ENCODE results near the gene CERS1.

CERS1 gene

GRCh38 chr19:18849838-18850400 is 46.0 kb downstream of the CERS1 start:
- TF ChIP-seq CTCF (conservative IDR thresholded peaks at IDR 0.05) = no peak

DNA sequence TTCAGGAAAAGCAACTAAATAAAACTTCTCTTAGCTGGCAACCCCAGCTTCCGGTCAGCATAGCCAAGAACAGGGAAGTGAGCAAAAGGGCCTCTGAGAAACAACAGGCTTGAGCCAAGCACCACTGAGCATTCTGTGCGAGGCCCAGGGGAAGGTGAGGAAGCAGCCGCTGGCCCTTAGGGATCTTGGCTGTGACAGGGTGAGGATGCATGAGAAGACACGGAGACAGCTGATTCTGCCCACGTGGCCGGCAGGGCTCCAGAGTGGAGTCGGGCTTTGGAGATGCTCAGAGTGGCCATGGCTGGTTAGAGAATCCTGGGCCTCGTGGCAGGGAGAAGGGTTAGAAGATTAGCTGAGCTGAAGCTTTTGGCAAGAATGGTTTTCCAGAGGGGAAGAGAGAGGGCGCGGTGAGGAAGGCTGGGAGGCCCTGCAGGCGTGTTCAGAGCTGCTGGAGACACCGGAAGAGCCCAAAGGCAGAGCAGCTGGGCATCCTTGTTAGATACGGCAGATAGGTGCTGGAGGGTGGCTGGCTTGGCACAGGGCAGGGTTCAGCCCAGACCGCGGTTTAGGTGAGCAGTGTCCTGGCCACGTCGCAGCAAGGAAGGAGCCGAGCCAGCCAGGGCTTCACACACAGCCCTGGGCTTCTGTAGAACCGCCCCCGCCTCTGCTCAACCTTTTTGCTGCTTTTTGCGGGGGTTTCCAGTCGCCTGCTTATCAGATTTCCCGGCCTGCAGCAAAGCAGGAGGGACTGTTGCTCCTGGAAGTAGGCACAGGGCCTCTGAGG is 46.9 kb downstream of the CERS1 start:
- no peak for TF ChIP-seq CTCF (conservative IDR thresholded peaks at IDR 0.05)
- peak overlapping the region; percentile 99 for H3K27ac ChIP-seq

More at GRCh38 chr19:18849838-18850400, 46.0 kb downstream of the CERS1 start:
- H3K27ac ChIP-seq = peak overlapping the region; percentile 99

GRCh38 chr19:18847549-18848463 is 48.2 kb downstream of the CERS1 start:
- H3K27ac ChIP-seq = peak overlapping the region; percentile 99
- TF ChIP-seq CTCF (conservative IDR thresholded peaks at IDR 0.05) = peak; percentile 75

DNA sequence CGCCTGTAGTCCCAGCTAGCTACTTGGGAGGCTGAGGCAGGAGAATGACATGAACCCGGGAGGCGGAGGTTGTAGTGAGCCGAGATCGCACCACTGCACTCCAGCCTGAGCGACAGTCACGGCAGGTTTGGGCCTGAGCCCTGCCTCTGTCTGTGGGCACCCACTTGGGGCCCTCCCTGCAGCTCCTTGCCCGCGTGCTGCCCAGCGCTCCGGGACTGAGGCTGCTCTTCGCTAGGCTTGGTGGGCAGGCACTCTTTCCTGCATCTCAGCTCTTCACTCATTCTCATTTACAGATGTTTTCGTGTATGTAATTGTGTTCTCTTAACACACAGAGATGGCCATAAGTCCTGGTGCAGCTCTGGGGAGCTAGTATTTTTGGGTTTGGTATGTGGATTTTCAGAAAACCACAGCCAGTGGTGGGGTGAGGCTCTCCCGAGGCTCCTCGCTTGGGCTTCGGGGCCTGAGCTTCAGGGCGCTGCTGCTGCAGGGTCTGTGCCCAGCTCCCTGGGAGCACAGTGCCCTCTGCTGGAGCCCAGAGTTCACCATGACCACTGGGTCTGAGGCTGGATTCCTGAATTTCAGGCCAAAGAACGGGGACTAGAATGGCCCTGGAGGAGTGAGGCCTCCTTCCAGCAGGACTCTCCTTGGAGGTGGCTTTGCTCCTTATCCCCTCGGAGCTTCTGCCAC is 49.0 kb downstream of the CERS1 start:
- peak; percentile 97 for TF ChIP-seq CTCF (conservative IDR thresholded peaks at IDR 0.05)
- peak overlapping the region; percentile 99 for H3K27ac ChIP-seq

DNA sequence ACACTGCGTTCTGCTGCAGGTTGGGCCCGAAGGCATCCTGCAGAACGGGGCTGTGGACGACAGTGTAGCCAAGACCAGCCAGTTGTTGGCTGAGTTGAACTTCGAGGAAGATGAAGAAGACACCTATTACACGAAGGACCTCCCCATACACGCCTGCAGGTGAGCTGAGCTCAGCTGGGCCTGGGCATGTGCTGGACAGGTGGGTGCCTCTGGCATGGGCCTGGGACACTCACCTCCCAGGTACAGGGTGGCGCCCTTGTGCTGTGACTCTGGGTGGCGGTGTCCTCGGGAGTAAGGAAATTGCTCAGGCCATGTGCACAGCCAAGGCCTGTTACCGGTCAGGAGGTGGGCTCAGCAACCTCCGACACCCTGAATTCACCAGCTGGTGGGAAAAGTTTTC is 50.0 kb downstream of the CERS1 start:
- no peak for TF ChIP-seq CTCF (conservative IDR thresholded peaks at IDR 0.05)
- H3K27ac ChIP-seq = peak overlapping the region; percentile 99

DNA sequence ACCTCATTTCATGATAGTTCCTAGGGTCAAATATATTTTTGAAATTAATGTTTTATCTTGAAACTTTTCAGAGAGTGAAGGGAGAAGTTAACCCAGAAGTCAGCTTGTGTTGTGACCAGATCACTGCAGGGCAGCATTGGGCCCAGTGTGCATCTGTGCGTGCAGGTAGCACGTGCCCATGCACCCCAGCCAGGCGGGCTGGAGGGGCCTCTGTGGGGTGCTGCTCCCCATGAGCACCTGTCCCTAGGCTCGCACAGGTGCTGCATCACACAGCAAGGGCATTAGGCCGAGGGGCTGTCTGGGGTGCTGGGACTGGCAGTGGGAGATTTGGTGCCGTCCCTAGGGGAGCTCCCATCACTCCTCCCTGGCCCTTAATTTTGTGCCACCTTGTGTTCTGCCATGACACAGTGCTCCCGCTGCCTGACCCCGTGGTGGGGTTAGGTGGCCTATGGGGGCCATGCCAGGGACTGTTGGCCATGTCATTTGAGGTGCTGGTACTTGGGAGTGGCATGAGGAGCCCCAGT is 51.1 kb downstream of the CERS1 start:
- TF ChIP-seq CTCF (conservative IDR thresholded peaks at IDR 0.05) = no peak
- H3K27ac ChIP-seq = peak overlapping the region; percentile 99

All from VCaP (cell line).